ENCODE results near the gene LINGO1.

Gene LINGO1

DNA sequence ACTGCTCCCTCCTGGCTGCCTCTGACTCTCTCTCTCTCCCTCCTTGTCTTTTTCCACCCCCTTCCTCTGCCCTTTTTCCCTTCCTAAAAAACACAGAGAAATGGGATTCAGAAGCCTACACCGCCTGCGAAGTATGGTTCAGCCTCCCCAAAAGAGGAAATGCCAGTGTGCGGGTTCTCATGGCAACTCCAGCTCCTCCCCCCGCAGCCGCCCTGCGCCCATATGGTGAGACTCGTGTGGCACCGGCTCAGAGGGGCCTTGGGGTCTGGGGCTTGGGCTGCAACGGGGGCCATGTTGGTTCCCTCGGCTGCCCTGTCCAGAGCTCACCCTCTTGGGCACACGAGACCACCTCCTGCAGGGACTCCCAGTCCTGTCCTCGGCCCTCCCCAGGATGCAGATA is 23.6 kb upstream of the LINGO1 start:
- DNase-seq (ENCODE audit: low read depth), result no peak

DNA sequence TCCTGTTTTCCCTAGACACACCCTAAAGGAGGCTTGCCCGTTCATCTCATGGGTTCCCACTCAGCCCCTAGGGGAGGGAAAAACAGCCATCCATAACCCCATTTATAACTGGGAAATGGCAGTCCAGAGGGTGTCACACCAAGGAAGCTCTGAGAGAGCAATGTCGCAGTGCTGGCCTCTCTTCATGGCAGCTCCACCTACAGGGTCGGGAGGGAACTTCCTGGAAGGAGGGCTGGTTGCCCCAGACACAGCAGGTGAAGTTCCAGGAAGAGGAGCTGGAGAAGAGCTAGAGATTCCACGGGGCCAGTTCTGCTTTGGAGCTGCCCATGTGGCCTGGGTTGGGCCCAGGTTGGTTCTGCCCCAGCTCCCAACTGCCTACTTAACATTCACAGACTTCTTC is 22.3 kb upstream of the LINGO1 start:
- no peak for DNase-seq (ENCODE audit: low read depth)

DNA sequence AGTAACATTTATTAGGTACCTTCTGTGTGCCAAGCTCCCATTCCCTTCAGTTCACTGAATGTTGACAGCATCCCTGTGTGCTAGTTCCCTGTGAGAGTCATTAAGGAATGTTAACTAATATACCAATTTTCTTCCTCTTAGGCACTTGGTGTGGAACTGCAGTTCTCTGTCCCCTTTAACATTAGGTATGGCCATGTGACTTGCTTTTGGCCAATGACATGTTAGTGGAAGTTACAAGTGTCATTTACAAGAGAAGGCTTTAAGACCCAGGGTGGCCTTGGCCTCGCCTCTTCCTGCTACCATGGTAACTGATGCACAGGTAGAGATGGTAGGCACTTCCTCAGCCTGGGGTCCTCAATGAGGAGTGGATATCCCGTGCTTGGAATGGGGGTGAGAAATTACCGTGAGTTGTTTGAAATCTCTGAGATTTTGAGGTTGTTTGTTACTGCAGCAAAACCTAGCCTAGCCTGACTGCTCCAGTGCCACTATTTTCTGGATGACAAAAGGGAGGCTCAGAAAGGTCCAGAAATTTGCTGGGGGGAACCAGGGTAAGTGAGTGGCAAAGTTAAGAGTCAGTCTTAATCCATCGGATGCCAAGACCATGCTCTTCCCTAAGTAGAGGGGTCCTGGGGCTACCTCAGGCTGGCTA is 21.2 kb upstream of the LINGO1 start:
- DNase-seq (ENCODE audit: low read depth), result no peak

DNA sequence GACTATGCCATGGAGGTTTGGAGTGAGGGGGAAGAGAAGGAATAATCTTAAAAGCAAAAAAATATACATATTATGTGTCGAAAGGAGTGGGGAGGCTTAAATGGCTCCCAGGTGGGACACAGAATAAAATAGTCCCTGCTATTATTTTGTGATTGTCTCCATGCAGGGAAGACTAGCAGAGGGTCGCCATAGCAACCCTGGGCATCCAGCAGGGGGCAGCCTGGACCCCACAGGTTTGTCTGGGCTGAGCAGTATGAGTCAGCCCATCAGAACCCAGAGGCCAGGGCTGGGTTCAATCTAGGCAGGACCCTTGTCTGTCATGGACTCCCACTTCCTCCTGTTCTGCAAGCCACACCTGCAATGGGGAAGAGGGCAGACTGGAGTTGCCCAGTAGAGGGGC is 17.6 kb upstream of the LINGO1 start:
- DNase-seq (ENCODE audit: low read depth), result no peak

DNA sequence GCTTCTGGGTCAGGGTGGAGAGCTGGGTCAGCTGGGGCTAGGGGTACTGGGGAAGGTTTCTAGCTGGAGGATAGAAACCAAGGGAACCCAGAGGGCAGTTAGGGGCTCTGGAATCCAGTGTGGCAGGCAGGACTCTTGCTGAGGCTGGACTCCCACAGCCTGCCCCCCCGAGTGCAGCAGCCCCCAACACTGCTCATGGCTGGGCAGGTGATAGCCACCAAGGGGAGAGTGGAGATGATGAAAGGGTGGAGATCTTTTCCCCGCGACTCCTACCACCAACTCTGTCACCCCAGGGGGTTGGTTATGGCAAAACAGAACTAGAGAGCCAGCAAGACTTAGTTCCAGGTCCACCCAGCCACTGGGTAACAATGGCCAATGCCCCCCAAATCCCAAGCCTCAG is 16.9 kb upstream of the LINGO1 start:
- DNase-seq (ENCODE audit: low read depth), result no peak

DNA sequence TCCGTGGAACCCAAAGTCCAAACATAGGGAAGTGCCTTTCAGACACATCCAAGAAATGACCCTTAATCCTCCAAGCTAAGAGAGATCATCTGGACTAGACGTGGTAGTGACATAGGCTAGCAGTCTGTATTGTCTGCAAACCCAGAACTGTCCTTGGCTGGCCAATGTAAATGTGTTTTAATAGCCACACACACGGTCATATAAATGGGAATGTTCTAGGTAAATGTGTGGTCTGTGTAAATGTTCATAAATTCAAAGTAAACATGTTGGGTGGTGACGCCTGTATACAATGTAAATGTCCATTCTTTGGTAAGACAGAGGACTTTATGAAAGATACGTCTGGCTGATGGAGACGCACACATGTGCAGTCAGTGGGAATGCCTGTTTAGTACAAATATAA is 16.3 kb upstream of the LINGO1 start:
- DNase-seq (ENCODE audit: low read depth), result no peak

DNA sequence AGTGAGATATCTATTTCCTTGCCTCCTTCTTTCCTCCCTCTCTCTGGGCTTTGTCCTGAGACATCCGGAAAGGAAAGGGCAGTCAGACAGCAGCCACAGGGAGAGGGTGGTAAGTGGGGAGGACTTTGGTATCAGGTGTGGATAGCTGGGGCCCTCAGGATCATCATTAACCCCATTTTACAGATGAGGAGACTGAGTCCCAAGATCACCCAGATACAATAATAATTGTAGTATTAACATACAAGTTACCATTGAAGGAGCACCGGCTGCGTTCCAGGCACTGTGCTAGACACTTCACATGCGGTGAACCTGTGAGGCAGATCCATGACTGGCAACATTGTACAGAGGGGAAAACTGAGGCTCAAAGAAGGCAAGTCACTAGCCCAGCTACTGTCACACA is 15.2 kb upstream of the LINGO1 start:
- DNase-seq (ENCODE audit: low read depth), result no peak

DNA sequence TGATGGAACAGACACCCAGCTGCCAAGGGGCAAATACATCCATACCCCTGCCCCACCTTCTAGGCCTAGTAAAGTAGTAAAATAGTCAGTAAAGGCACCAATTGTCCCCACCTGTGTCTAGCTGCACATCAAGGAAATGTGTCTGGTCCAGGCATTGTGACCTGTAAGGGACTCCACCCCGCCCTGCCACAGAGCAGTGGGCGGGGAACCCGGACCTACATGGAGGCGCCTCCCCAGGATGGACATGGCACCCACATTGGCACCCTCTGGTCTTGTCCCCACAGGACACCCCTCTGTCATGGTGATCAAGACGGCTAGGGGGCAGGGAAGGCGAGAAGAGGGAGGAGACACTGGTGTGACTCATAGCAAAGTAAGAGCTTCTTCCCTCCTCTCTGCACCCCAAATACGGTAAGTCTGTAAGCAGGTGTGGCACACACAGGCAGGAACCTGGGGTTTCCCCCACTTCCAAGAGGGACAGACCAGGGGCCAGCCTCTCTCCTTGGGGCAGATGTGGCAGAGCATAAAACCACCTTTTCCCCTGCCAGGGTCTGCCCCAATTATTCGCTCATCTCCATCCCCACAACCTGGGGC is 13.5 kb upstream of the LINGO1 start:
- DNase-seq (ENCODE audit: low read depth), result no peak

DNA sequence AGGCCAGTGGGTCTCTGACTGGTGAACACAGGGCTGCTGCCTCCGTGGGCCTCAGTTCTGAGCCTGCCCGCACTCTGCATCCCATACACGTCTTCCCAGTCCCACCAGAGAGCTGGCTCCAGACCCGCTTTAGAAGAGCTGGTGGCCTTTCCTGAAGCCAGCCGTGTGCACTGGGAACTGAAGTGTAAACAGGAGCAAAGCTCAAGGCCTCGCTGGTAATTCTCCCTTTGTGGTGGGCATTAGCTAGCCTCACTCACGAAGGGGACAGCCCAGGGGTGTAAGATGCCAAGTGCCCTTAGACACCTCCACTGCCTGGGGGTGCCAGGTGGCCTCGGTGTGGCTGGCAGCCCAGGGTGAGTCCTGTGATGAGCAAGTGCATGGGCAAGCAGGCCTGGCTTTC is 12.9 kb upstream of the LINGO1 start:
- DNase-seq (ENCODE audit: low read depth), result no peak

DNA sequence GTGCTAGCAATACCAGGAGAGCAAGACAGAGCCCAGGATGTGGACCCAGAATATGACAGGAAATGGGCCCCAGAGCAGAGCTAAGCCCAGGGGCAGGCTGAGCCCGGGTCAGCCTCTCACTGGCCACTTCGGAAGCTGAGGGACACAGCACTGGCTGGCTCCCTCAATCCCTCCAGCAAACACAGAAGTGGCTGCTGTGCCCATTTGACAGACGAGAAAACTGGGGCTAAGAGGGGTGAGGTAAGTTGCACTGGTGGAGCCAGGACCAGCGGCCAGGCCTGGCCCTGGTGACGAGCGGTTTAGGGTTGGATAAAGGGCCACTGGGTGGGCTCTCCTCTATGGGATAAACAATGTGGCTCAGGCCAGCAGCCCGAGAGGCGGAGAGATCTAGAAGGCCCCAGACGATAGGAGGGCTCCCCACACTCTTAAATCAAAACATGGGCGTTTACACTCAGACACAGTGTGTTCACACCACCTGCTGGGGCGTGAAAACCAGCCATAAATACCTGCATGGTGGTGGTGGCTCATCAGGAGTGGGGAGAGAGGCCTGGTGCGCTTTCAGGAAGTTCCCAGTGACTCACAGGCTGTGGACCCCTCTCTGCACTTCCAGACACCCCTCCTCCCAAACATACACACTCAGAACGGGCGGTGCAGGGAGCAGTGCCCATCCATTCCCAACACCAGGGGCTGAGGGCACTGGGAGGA is 12.0 kb upstream of the LINGO1 start:
- DNase-seq (ENCODE audit: low read depth), result no peak

DNA sequence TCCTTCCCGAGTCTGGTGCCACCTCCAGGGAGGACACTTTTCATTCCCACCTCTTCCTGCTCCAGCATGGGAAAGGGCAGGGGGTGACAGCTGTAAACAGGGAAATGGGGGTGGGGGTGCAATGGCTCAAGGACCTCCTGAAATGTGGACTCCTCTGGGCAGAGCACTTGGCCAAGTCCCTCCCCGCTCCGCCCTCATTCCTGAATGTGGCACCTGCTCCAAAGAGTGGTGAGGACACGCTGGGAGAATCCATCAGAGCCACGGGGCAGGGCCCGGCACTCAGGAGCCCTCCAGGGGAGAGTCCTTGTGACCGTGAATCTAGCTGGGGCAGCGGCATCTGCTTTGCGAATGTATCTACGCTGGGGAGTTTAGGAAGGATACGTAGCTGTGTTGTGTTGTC is 11.1 kb upstream of the LINGO1 start:
- DNase-seq (ENCODE audit: low read depth), result no peak

DNA sequence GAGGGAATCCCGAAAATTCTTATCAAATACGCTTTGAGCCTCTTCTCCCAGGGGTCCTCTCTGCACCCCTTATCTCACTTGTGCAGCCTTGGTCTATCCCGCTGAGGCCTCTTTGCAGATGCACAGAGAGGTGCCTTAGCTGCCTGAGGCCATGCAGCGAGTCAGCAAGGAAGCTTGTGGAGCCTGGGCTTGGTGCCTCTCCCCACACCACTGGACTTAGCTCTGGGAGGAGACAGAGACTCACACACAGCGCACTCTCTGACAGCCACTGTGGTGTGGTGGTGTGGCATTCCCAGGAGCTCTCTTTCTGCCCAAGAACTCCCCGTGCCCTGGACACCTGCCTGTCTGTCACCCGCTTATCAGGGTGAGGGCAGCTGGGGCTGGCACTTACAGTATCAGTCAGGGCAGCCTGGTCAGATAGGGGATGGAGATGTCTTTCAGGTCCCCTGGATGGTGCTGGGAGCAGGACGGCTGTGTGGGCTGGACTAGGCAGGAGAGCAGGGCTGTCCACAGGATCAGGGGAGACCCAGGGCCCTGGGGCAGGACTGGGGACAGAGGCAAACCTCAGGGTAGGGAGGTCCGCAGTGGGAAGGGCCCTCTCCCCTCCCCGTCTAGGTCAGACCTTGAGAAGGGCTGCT is 10.2 kb upstream of the LINGO1 start:
- no peak for DNase-seq (ENCODE audit: low read depth)

DNA sequence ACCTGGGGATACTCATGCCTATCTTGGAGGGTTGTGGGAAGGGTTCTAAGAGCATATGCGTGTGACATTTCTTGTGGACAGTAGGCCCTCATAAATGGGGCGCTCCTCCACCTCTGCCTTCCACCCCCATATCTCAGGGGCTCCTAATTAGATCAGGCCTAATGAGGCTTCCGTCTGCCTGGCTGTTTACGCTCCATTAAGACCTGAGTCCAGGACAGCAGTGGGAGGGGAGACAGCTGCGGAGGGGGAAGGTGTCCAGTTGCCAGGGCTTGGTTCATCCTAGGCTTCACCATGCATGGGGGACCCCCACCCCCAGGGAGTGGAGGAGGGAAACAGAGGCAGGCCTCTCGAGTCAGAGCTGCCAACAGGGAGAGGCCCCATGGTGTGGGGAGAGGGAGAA is 9.3 kb upstream of the LINGO1 start:
- DNase-seq (ENCODE audit: low read depth), result no peak

DNA sequence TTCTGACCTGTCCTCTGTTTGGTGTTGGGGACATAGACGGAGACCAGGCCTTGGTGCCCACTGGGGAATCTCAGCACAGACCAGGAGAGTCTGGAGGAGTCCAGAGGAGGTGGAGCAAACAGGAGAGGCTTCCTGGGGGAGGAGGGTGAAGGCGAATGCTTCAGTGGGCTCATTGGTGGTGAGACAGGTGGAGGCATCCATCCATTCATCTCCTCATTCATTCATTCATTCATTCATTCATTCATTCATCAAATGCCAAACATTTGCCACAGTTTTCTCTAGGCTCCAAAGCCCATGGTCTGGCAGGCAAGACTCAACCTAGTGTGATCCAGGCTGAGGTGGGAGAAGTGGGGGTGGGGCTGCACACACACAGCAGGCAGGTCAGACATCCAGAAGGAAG is 7.9 kb upstream of the LINGO1 start:
- no peak for DNase-seq (ENCODE audit: low read depth)

DNA sequence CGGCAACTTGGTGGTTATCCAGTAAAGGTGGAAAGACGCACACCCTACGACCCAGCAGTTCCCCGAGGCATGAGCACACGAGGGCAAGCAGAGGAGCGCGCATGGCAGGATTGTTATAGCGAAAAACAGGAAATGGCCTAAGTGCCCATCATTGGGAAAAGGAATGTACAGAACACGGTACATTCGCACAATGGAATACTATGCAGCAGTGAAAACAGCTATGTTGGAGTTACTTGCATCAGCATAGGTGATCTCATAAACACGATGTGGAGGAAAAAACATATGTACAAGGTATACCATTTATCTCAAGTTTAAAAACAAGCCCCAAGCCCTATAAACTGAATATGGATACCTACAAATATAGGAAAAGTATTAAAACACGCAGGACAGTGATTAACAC is 6.7 kb upstream of the LINGO1 start:
- DNase-seq (ENCODE audit: low read depth), result no peak

DNA sequence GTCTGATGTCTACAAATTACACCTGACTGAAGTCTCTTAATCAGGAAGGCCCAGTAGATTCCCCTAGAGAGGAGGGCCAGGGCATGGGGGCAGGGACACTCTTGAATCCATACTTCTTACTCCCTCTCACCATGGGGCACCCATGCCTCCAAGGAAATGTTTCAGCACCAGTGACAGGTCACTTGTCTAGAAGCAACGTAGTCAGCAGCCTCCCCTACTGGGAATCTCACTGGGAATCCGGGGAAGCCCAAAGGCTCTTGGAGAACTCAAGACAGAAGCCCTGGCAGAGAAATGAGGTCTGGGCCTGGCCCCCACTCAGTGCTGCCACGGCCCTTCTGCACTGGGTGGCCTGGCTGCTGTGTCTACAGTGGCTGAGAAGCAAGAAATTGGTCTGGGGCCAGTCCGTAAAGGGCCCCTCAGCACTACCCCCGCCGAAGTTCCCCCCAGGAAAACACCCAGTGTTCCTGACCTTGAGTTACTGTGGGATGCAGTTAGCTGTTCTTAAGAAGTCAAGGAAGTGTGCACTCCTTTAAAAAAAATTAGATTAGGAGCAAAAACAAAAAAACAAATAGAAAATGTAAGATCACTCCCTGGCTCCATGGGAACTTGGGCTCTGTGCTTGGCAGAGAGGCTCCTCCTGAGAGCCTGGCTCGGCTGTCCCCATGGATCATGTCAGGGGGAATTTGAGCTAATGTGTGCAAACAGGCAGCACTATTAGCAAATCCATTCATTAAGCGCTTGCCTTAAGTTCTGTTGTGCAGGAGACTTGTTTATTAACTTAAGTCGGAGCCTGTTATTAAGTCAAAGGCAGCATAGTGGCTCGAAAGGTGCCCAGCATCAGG is 5.4 kb upstream of the LINGO1 start:
- no peak for DNase-seq (ENCODE audit: low read depth)

DNA sequence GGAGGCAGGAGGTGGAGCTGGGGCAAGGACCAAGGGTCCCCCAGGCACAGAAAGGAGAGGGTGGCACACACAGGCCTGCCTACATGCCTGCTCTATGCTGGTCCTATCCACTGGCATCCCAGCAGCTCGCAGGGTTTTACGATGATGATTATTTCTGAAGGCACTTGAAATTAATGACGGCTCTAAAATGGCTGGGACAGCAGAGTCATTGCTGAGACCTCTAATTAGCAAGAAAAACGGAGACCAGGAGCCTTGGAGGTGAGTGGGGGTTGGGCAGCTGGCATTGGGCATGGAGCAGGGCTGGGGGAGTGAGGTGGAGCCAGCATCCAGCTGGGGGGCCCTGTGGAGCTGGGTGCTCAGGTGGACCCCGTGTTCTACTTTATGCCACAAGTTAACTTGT is 3.5 kb upstream of the LINGO1 start:
- DNase-seq (ENCODE audit: low read depth), result no peak

DNA sequence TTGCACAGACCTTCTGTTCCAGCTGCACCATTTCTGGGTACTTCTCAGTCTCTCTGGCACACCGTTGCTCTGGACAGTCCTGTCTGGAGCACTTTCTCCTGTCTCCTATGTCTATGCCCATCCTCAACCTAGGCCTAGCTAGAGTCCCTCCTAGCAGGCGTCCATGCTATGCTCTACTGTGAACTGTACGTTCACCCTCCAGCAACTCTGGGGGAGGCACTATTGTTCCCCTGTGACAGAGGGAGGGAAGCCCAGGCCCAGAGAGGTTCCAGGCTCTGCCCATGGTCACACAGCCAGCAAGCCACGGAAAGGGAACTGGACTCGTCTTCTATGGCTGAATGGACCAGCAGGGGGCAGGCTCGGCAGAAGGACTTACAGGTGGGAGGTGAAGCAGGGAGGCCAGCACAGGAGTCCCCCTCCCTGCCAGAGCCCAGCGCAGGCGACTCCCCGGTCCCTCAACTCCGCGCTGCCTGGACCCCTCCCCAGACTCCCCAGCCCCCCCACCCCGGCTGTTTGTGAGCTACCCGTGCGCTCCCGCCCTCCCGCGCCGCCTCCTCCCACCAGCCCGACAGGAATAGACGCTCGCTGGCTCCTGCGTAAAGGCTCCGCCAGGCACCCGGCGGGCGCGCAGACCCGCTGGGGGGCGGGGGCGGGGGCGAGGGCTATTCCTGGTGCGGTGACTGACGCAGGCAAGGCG is 1.7 kb upstream of the LINGO1 start:
- peak; percentile 25 for DNase-seq (ENCODE audit: low read depth)

DNA sequence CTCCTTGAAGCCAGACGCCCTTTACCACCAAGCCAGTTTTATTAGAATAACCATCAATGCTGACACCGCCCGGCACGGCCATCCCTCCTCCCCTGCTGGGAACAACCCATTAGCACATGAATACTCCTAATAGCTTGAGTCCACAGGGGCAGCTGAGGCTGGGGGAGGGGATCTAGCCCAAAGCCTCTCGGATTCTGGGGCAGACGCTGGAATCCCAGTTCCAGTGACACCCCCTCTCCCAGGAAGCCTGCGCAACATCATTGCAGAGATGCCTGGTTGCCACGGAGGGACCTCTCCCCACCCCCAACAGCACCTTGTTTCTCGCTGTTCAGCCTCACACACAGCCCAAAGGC is 1.2 kb upstream of the LINGO1 start:
- no peak for DNase-seq (ENCODE audit: low read depth)

DNA sequence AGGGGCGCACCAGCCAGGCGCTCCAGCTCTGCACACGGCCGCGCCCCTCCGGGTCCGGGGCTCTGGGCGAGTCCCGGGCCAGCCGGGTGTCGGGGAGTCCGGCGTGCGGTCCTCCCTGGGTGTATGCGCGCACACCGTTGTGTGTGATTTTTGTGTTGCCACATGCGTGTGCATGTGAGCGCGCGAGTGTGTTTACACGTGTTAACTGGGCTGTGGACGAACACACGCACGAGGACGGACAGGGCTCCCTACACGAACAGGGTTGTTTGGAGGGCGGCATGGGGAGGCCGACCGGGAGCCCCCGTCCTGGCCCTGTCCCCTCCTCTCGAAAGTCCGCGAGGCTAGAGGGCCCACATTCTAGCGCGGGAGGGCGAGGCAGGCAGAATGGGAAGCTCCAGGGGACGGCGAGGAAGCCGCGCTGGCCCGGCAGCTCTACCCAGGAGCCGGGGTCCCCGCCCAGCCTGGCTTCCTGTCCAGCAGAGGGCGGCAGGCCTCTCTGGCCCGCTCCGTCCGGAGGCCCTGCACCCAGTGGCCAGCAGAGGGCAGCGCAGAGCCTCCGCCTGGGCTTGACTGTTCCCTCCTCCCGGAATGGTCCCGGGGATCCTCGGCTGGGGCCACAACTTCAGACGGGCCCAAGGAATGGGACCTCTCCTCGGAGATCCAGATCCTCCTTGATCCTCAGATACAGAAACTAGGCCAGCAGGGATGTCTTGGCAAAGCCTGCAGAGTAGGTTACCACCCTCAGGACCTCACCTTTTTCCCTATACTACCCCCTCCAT is 611 bp upstream of the LINGO1 start:
- peak; percentile 18 for DNase-seq (ENCODE audit: low read depth)

Measured in activated T-helper 1 cell treated with Interleukin-2 at 50 U/mL for 16 hours (primary cell).